Medulla oblongata (tissue), 1 donor: Measurements from ENCODE around the gene SLC7A6OS.

Experiments used
- DNase-seq: peaks from one replicate; pipeline ENCODE4 v3.0.0-alpha.2; 2015; ENCODE audit errors: extremely low spot score

SLC7A6OS gene

DNA sequence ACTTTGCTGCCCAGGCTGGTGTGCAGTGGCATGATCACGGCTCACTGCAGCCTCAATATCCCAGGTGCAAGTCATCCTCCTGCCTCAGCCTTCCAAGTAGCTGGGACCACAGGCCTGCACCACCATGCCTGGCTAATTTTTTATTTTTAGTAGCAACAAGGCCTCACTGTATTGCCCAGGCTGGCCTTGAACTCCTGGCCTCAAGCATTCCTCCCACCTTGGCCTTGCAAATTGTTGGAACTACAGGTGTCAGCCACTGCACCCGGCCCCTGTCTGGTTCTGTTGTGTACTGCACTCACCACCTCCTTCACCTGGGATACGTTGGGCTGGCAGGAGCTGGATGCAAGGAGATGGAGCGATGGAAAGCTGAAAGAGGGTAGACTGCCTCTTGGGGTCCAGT lies 57.0 kb downstream of the SLC7A6OS start:
- DNase-seq = no peak

DNA sequence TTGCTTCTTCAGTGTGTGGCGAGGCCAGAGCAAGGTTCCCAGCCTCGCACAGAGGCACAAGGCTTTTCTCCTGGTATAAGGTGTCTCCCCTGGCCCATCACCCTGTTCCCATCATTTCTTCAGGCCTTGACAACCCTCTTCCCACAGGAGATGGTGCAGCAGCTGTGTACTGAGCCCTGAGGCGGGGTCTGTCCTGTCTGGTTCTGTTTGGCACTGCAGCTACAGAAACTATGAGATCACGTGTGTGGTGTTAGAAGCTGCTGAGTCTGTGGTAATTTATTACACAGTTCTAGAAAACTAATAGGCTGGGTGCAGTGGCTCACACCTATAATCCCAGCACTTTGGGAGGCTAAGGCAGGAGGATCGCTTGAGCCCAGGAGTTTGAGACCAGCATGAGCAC lies 58.4 kb downstream of the SLC7A6OS start:
- no peak for DNase-seq

GRCh38 chr16:68251832-68252231 lies 58.9 kb downstream of the SLC7A6OS start:
- DNase-seq = no peak

DNA sequence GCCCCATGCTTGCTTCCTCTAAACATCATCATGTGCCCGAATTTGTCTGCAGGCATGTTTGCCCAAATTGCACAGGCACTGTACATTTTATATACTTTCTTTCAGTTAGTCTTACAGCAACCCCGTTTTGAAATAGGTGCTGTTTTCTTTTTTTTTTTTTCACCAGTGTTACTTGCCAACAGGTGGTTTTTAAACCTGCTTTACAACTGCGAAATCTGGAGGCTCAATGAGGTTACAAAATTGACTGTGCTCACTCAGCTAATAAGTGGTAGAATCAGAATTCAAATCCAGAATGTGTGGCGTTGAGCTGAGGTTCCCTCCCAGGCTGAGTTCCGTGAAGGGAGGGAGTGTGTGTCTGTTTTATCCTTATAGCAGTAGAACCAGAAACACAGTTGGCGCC lies 59.8 kb downstream of the SLC7A6OS start:
- DNase-seq = no peak

GRCh38 chr16:68249371-68249770 lies 61.4 kb downstream of the SLC7A6OS start:
- no peak for DNase-seq
